B cell (primary cell): ENCODE measurements around the gene THSD4. TPM values are rescaled to one million over a fixed set of nuclear protein-coding genes. Genes with fewer than 3 reads are reported as not detected.

ENCODE experiments used
- ATAC-seq: fragments of 200-7000 bp; cut with Tn5 transposase; one replicate; pipeline ENCODE4 v1.10.0; 2021; ENCODE audit warnings: low read depth, mild to moderate bottlenecking, moderate number of reproducible peaks, moderate library complexity
- CTCF ChIA-PET: fragments of 350-600 bp; sonication (Branson Sonifier 250); formaldehyde crosslinking; loops from one replicate; lab custom pipeline; 2021; ENCODE audit warnings: antibody characterized with exemption, inconsistent platforms; lab: Charles Lee
- POLR2A ChIA-PET: fragments of 350-600 bp; sonication (Branson Sonifier 250); formaldehyde crosslinking; loops from one replicate; lab custom pipeline; 2021; ENCODE audit warnings: antibody characterized with exemption; lab: Charles Lee
- DNase-seq: peaks from one replicate; pipeline ENCODE4 v3.0.0; 2013
- H2AFZ ChIP-seq: 2 replicates; pipeline ENCODE4 v1.6.1; 2012; ENCODE audit warnings: mild to moderate bottlenecking, low read depth, low read length; ENCODE audit not compliant: insufficient read depth, poor library complexity, severe bottlenecking
- H3K27ac ChIP-seq, 2 donors: 1 replicate in 1 of 2; 2 replicates in 1 of 2; pipeline ENCODE4 v1.5.1; 2012 to 2013; ENCODE audit warnings: low read length in 2 of 2, mild to moderate bottlenecking in 2 of 2, moderate library complexity in 1 of 2
- H3K27me3 ChIP-seq, 4 experiments: fragments of 200-600 bp in 1 of 4; sonication (generic) in 1 of 4; replicated peaks in 1 of 4; 1 replicate in 2 of 4; 2 replicates in 2 of 4; pipeline versions ENCODE4 v1.6.1 to v1.7.0; 2013 to 2016; ENCODE audit warnings: low read length in 3 of 4, mild to moderate bottlenecking in 2 of 4, mixed read lengths in 1 of 4, moderate library complexity in 1 of 4; ENCODE audit not compliant: insufficient read depth in 4 of 4, control insufficient read depth in 3 of 4; ENCODE audit errors: control extremely low read depth in 1 of 4
- H3K36me3 ChIP-seq, 2 experiments: replicated peaks in 1 of 2; 1 replicate in 1 of 2; 2 replicates in 1 of 2; pipeline versions ENCODE4 v1.6.1 to v1.7.1; 2013; ENCODE audit warnings: low read length in 1 of 2; ENCODE audit not compliant: insufficient read depth in 2 of 2, control insufficient read depth in 1 of 2; ENCODE audit errors: control extremely low read depth in 1 of 2, extremely low read depth in 1 of 2
- H3K4me1 ChIP-seq, 2 donors: fragments of 200-600 bp in 1 of 2; sonication (generic) in 1 of 2; 1 replicate in 1 of 2; 2 replicates in 1 of 2; pipeline versions ENCODE4 v1.5.1 to v1.6.1; 2013 to 2017; ENCODE audit warnings: low read length in 2 of 2; ENCODE audit not compliant: control insufficient read depth in 2 of 2, insufficient read depth in 2 of 2
- H3K4me2 ChIP-seq: replicated peaks from 2 replicates; pipeline ENCODE3; 2012; ENCODE audit warnings: mild to moderate bottlenecking, low read depth, low read length; ENCODE audit not compliant: poor library complexity, severe bottlenecking
- H3K4me3 ChIP-seq, 5 experiments: fragments of 200-600 bp in 1 of 5; sonication (generic) in 1 of 5; 1 replicate in 3 of 5; 2 replicates in 2 of 5; pipeline versions ENCODE4 v1.5.1 to v1.7.0; 2011 to 2016; ENCODE audit warnings: low read length in 4 of 5, mild to moderate bottlenecking in 4 of 5, low read depth in 2 of 5, control low read depth in 1 of 5, moderate library complexity in 1 of 5; ENCODE audit not compliant: insufficient read depth in 1 of 5; ENCODE audit errors: control extremely low read depth in 1 of 5, extremely low read depth in 1 of 5
- H3K79me2 ChIP-seq: fragments of 200-600 bp; sonication (generic); one replicate; pipeline ENCODE4 v1.6.0; 2016; ENCODE audit warnings: low read length; ENCODE audit not compliant: control insufficient read depth, insufficient read depth
- H3K9ac ChIP-seq: fragments of 200-600 bp; sonication (generic); 2 replicates; pipeline ENCODE4 v1.6.1; 2017; ENCODE audit warnings: mild to moderate bottlenecking, low read length, moderate library complexity
- H3K9me3 ChIP-seq, 3 donors: one replicate each; pipeline versions ENCODE4 v1.6.1 to v1.7.1; 2013; ENCODE audit warnings: low read length in 2 of 3; ENCODE audit not compliant: control insufficient read depth in 2 of 3, insufficient read depth in 1 of 3; ENCODE audit errors: control extremely low read depth in 1 of 3
- H4K20me1 ChIP-seq: 2 replicates; pipeline ENCODE4 v1.6.0; 2012; ENCODE audit warnings: mild to moderate bottlenecking, low read length; ENCODE audit not compliant: insufficient read depth, control insufficient read depth, poor library complexity, severe bottlenecking
- H3K27ac Mint-ChIP-seq: one replicate; pipeline ENCODE4 v1.8.0; 2021; ENCODE audit warnings: mixed read lengths
- H3K27me3 Mint-ChIP-seq: one replicate; pipeline ENCODE4 v1.8.0; 2021; ENCODE audit warnings: mixed read lengths
- H3K4me1 Mint-ChIP-seq: one replicate; pipeline ENCODE4 v1.8.0; 2021; ENCODE audit warnings: mixed read lengths
- H3K4me3 Mint-ChIP-seq: one replicate; pipeline ENCODE4 v1.8.0; 2021; ENCODE audit warnings: mixed read lengths
- H3K9me3 Mint-ChIP-seq: one replicate; pipeline ENCODE4 v1.8.0; 2022; ENCODE audit warnings: mixed read lengths; ENCODE audit not compliant: insufficient read depth
- EZH2 ChIP-seq: IDR thresholded peaks from 2 replicates; pipeline ENCODE4 v1.6.1; 2012; ENCODE audit warnings: borderline replicate concordance, low read depth, mild to moderate bottlenecking, moderate library complexity, low read length; ENCODE audit not compliant: insufficient read depth, poor library complexity, severe bottlenecking
- WGBS: methylation state at CpG from one replicate; pipeline ENCODE4 v1.1.5; 2013; ENCODE audit warnings: missing lambda C conversion rate; ENCODE audit not compliant: insufficient coverage; 5-methylcytosine and 5-hydroxymethylcytosine counted together
- intact Hi-C: fragments of 100-400 bp; cut with micrococcal nuclease; formaldehyde crosslinking; loops from one replicate; pipeline ENCODE4 v1.10.0; 2022
- polyA plus RNA-seq: library from polyadenylated mRNA; depleted of rRNA; stranded (reverse); fragments of >200 nt; gene quantifications from 2 replicates; pipeline ENCODE4 v1.2.3, GENCODE V29; 2012
- total RNA-seq, 2 donors: library from RNA; stranded (reverse); fragments of 120-200 nt in 1 of 2; gene quantifications; 1 replicate in 1 of 2; 2 replicates in 1 of 2; pipeline versions ENCODE4 v1.2.3 to v1.2.4, GENCODE V29; 2013 to 2022
- TF ChIP-seq, protein P1 (sequence below): fragments of 200-600 bp; IDR thresholded peaks from one replicate; pipeline ENCODE4 v1.8.0; 2022; ENCODE audit warnings: antibody characterized with exemption, mild to moderate bottlenecking

Gene THSD4
- total and polyA plus RNA-seq, 2 donors (not counting 1 experiment from before 2014, with no cell fraction given), result not detected

DNA sequence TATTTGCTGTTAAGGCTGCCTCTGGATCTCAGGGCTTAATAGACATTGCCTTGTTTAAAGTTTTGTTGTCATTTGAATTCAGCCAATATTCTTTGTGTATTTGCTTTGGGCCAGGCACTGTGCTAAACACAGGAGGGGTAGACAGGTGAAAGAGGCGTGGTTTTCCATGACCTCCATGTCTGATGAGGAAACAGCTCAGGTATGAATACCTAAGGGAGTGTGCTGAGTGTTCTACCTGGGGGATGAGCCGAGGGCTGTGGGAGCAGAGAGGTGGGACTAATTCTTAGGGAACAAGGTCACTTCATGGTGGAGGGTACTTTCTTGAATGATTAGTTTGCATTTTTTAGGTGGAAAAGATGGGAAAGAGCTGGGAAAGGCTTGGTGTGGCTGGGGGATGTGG lies 108.2 kb downstream of the THSD4 start:
- H3K27ac Mint-ChIP-seq, result no peak overlapping the region
- H3K4me3 ChIP-seq, result no peak overlapping the region
- ATAC-seq, result no peak
- H3K4me2 ChIP-seq, result no peak overlapping the region
- H3K9me3 ChIP-seq, result peaks cover 0 to 3% (median 0%) of the 10 kb centered on the region in 3 donors
- TF ChIP-seq EZH2, result no peak
- TF ChIP-seq, protein P1, sequence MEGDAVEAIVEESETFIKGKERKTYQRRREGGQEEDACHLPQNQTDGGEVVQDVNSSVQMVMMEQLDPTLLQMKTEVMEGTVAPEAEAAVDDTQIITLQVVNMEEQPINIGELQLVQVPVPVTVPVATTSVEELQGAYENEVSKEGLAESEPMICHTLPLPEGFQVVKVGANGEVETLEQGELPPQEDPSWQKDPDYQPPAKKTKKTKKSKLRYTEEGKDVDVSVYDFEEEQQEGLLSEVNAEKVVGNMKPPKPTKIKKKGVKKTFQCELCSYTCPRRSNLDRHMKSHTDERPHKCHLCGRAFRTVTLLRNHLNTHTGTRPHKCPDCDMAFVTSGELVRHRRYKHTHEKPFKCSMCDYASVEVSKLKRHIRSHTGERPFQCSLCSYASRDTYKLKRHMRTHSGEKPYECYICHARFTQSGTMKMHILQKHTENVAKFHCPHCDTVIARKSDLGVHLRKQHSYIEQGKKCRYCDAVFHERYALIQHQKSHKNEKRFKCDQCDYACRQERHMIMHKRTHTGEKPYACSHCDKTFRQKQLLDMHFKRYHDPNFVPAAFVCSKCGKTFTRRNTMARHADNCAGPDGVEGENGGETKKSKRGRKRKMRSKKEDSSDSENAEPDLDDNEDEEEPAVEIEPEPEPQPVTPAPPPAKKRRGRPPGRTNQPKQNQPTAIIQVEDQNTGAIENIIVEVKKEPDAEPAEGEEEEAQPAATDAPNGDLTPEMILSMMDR, result no peak
- ChIA-PET CTCF (no interaction called here), POLR2A (no interaction called here)
- no peaks in the 10 kb centered on the region for H4K20me1 ChIP-seq
- H3K9me3 Mint-ChIP-seq, result no peaks in the 10 kb centered on the region
- H3K36me3 ChIP-seq, result no peaks in the 10 kb centered on the region
- peaks cover 0 to 2% (median 0%) of the 10 kb centered on the region in 4 experiments for H3K27me3 ChIP-seq
- no peaks in the 10 kb centered on the region for H3K4me1 Mint-ChIP-seq
- peaks cover 10% of the 10 kb centered on the region for H3K27me3 Mint-ChIP-seq
- 75% methylated on average over 2 of the region's 2 CpGs for WGBS
- no peaks in the 10 kb centered on the region for H3K79me2 ChIP-seq
- no peaks in the 10 kb centered on the region for H3K4me1 ChIP-seq
- no peak overlapping the region for H3K9ac ChIP-seq
- DNase-seq, result no peak
- no peak overlapping the region for H2AFZ ChIP-seq
- no peak overlapping the region for H3K27ac ChIP-seq
- no peak overlapping the region for H3K4me3 Mint-ChIP-seq
- intact Hi-C loops, result no loop called here

DNA sequence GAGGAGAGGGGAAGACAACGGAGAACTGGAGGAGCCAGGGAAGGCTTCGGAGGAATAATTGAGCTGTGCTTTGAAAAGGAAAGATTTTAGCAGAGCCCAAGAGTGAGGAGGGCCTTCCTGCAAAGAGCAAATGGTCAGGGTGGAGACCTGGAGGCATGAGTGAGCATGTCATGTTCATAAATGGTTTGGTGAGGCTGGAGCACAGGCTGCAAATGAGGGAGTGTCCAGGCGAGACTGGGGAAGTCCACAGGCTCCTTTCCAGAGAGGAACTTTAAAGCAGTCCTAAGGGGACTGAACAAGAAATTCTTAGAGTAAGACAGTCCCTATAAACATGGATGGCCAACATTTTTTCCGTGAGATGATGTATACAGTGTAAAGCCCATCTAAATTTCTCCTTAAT lies 108.8 kb downstream of the THSD4 start:
- TF ChIP-seq, protein P1, result no peak
- no peak for TF ChIP-seq EZH2
- WGBS, result 89% methylated on average over 3 of the region's 4 CpGs
- DNase-seq, result no peak
- Histone ChIP-seq H4K20me1 (no peaks in the 10 kb centered on the region), H3K9me3 (peaks cover 0 to 3% (median 0%) of the 10 kb centered on the region in 3 donors), H2AFZ (no peak overlapping the region), H3K4me3 (no peak overlapping the region), H3K79me2 (no peaks in the 10 kb centered on the region), H3K9ac (no peak overlapping the region), H3K4me1 (no peaks in the 10 kb centered on the region), H3K27ac (no peak overlapping the region), H3K36me3 (no peaks in the 10 kb centered on the region), H3K4me2 (no peak overlapping the region), H3K27me3 (peaks cover 0 to 2% (median 0%) of the 10 kb centered on the region in 4 experiments)
- intact Hi-C loops, result no loop called here
- Mint-ChIP-seq H3K27ac (no peak overlapping the region), H3K4me1 (no peaks in the 10 kb centered on the region), H3K27me3 (peaks cover 10% of the 10 kb centered on the region), H3K9me3 (no peaks in the 10 kb centered on the region), H3K4me3 (no peak overlapping the region)
- ATAC-seq, result no peak
- CTCF ChIA-PET, result no interaction called here
- POLR2A ChIA-PET, result no interaction called here
